ENCODE data around the gene LSM14B. TPM values are rescaled to one million over a fixed set of nuclear protein-coding genes. Genes with fewer than 3 reads are reported as not detected.

Gene LSM14B
- total RNA-seq, 1 experiment from 2014 or later, result 82.4 TPM

DNA sequence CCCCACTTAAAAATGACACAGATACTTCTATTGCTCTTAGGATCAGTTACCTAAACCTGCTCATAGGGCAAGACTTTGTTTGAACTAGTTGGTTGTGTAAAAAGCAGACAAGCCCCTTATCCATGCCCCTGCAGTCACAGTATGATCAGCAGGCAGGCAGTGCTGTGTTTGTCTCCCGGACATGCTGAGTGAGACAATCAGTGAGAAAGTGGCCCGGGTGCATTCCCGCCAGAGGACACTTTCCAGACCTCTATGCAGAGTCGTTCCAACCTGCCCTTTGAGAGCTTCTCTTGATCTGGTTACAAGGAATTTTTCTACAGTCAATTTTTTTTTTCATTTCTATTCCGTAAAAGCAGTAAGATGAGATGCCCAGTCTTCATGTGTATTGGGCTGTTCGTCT, 6.2 kb downstream of the LSM14B start:
- Histone ChIP-seq H3K56ac (ENCODE audit: insufficient read length, low read depth, low read length) (no peak overlapping the region), H2BK120ac (ENCODE audit: low read depth, low read length, poor library complexity, severe bottlenecking) (no peak overlapping the region), H4K20me1 (ENCODE audit: control insufficient read depth, insufficient read depth, insufficient read length) (peaks cover 3% of the 10 kb centered on the region), H2BK12ac (ENCODE audit: insufficient read length, low read depth, low read length) (no peak overlapping the region), H3K27me3 (ENCODE audit: insufficient read depth, low read length) (no peaks in the 10 kb centered on the region), H3K4me2 (ENCODE audit: insufficient read depth, insufficient read length, low read length) (no peak overlapping the region), H4K91ac (ENCODE audit: insufficient read length, low read depth, low read length) (no peak overlapping the region), H3K14ac (ENCODE audit: insufficient read depth, low read length) (no peak overlapping the region), H3K27ac (ENCODE audit: insufficient read length, low read depth, low read length) (no peak overlapping the region), H2BK15ac (ENCODE audit: low read depth, low read length) (no peak overlapping the region), H2AFZ (ENCODE audit: low read length) (no peak overlapping the region), H3K79me1 (ENCODE audit: insufficient read depth, low read depth, low read length, poor library complexity, severe bottlenecking) (peaks cover 15% of the 10 kb centered on the region), H2BK20ac (ENCODE audit: low read depth, low read length, poor library complexity, severe bottlenecking) (no peak overlapping the region), H3T11ph (ENCODE audit: low read length) (no peak overlapping the region), H4K5ac (ENCODE audit: insufficient read length, low read depth, low read length) (no peak overlapping the region), H3K4ac (ENCODE audit: low read depth, low read length) (no peak overlapping the region), H3K4me1 (ENCODE audit: insufficient read depth, low read length) (no peaks in the 10 kb centered on the region), H3K23me2 (ENCODE audit: insufficient read length, low read depth, low read length, poor library complexity, severe bottlenecking) (peaks cover 2% of the 10 kb centered on the region), H3K9ac (ENCODE audit: extremely low read depth, insufficient read length, low read length) (no peak overlapping the region), H3K18ac (ENCODE audit: insufficient read length, low read depth, low read length) (no peak overlapping the region), H4K8ac (replicated peaks; ENCODE audit: insufficient read length, low read depth, low read length) (no peak overlapping the region), H3K79me2 (ENCODE audit: insufficient read depth, low read length) (peaks cover 8% of the 10 kb centered on the region; the same call in 1 of the 2 replicates), H2AK5ac (ENCODE audit: insufficient read length, low read length) (no peak overlapping the region), H3K23ac (ENCODE audit: insufficient read length, low read depth, low read length) (no peak overlapping the region), H3K9me3 (ENCODE audit: control insufficient read depth, low read depth, low read length) (no peaks in the 10 kb centered on the region), H2BK5ac (ENCODE audit: insufficient read length, low read length) (no peak overlapping the region)
- H3K4me3 Mint-ChIP-seq, result no peak overlapping the region
- no peak for DNase-seq
- H3K27ac Mint-ChIP-seq, result 0 out of 7 replicates have a peak overlapping the region, but pooled peaks of 1 of the 3 experiments have one; percentile 29
- H3K27me3 Mint-ChIP-seq (ENCODE audit: low read depth), result no peaks in the 10 kb centered on the region
- no peaks in the 10 kb centered on the region for H3K9me3 Mint-ChIP-seq
- peaks cover 10% of the 10 kb centered on the region in 2 experiments for H3K4me1 Mint-ChIP-seq
- WGBS (ENCODE audit: extremely low coverage, insufficient read length, low lambda C conversion rate), result no CpG with 5 or more reads among the region's 6 CpGs
- H3K36me3 Mint-ChIP-seq (ENCODE audit: insufficient read depth in 1 of 3, low read depth in 3 of 3), result peaks cover 71 to 99% (median 96%) of the 10 kb centered on the region in 3 experiments
- TF ChIP-seq, protein P1, sequence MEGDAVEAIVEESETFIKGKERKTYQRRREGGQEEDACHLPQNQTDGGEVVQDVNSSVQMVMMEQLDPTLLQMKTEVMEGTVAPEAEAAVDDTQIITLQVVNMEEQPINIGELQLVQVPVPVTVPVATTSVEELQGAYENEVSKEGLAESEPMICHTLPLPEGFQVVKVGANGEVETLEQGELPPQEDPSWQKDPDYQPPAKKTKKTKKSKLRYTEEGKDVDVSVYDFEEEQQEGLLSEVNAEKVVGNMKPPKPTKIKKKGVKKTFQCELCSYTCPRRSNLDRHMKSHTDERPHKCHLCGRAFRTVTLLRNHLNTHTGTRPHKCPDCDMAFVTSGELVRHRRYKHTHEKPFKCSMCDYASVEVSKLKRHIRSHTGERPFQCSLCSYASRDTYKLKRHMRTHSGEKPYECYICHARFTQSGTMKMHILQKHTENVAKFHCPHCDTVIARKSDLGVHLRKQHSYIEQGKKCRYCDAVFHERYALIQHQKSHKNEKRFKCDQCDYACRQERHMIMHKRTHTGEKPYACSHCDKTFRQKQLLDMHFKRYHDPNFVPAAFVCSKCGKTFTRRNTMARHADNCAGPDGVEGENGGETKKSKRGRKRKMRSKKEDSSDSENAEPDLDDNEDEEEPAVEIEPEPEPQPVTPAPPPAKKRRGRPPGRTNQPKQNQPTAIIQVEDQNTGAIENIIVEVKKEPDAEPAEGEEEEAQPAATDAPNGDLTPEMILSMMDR (conservative IDR thresholded peaks at IDR 0.05), result no peak

All from H9 (cell line).